Kidney epithelial cell (primary cell): ENCODE data around the gene RHBDF2. TPM values are rescaled to one million over a fixed set of nuclear protein-coding genes. Genes with fewer than 3 reads are reported as not detected.
"Not testable (repeated sequence)": the region's sequence is repeated elsewhere in the genome, so short reads cannot be mapped to it uniquely, and the experiment has no call there.

Experiments
- DNase-seq: peaks from one replicate; pipeline ENCODE4 v3.0.0-alpha.2; 2010; ENCODE audit warnings: low read depth
- H3K27me3 ChIP-seq: 2 replicates; pipeline ENCODE4 v1.6.0; 2011; ENCODE audit warnings: low read length; ENCODE audit not compliant: control insufficient read depth, insufficient read depth
- H3K36me3 ChIP-seq: 2 replicates; pipeline ENCODE4 v1.5.1; 2011; ENCODE audit warnings: low read length; ENCODE audit not compliant: control insufficient read depth, insufficient read depth
- H3K4me3 ChIP-seq: 2 replicates; pipeline ENCODE4 v1.5.1; 2011; ENCODE audit warnings: low read depth, mild to moderate bottlenecking, control low read depth, low read length
- total RNA-seq: library from RNA; depleted of rRNA; stranded (reverse); fragments of >200 nt; gene quantifications from 2 replicates; pipeline ENCODE4 v1.2.3, GENCODE V29; 2015
- TF ChIP-seq, protein P1 (sequence below): IDR thresholded peaks from 2 replicates; pipeline ENCODE4 v1.5.1; 2011; ENCODE audit warnings: mild to moderate bottlenecking, moderate library complexity, low read length, control low read depth, inconsistent platforms; ENCODE audit not compliant: insufficient read depth, poor library complexity, severe bottlenecking

Gene RHBDF2
- total RNA-seq, 1 donor from 2014 or later, result 101 TPM

- no peak for DNase-seq
- no peaks in the 10 kb centered on the region for H3K36me3 ChIP-seq
- H3K4me3 ChIP-seq, result no peak overlapping the region
- H3K27me3 ChIP-seq, result no peaks in the 10 kb centered on the region
- TF ChIP-seq, protein P1, sequence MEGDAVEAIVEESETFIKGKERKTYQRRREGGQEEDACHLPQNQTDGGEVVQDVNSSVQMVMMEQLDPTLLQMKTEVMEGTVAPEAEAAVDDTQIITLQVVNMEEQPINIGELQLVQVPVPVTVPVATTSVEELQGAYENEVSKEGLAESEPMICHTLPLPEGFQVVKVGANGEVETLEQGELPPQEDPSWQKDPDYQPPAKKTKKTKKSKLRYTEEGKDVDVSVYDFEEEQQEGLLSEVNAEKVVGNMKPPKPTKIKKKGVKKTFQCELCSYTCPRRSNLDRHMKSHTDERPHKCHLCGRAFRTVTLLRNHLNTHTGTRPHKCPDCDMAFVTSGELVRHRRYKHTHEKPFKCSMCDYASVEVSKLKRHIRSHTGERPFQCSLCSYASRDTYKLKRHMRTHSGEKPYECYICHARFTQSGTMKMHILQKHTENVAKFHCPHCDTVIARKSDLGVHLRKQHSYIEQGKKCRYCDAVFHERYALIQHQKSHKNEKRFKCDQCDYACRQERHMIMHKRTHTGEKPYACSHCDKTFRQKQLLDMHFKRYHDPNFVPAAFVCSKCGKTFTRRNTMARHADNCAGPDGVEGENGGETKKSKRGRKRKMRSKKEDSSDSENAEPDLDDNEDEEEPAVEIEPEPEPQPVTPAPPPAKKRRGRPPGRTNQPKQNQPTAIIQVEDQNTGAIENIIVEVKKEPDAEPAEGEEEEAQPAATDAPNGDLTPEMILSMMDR, result no peak
Measured at GRCh38 chr17:76528156-76528527, 26.9 kb upstream of the RHBDF2 start.

- TF ChIP-seq, protein P1, result peak; percentile 22
- Histone ChIP-seq H3K27me3 (no peaks in the 10 kb centered on the region), H3K36me3 (no peaks in the 10 kb centered on the region), H3K4me3 (no peak overlapping the region)
- peak; percentile 78 for DNase-seq
Measured at GRCh38 chr17:76527430-76528111, 26.3 kb upstream of the RHBDF2 start.

- H3K27me3 ChIP-seq, DNase-seq, H3K4me3 ChIP-seq, H3K36me3 ChIP-seq: not testable (repeated sequence)
Measured at GRCh38 chr17:76527016-76527415, 25.8 kb upstream of the RHBDF2 start.

DNA sequence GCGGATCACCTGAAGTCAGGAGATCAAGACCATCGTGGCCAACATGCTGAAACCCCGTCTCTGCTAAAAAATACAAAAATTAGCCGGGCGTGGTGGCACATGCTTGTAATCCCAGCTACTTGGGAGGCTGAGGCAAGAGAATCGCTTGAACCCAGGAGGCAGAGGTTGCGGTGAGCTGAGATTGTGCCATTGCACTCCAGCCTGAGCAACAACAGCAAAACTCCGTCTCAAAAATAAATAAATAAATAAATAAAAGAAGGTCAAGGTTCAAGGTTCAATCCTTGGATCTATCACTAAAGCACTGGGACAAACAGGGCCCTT is 24.2 kb upstream of the RHBDF2 start:
- H3K4me3 ChIP-seq, H3K36me3 ChIP-seq, H3K27me3 ChIP-seq, DNase-seq: not testable (repeated sequence)

DNA sequence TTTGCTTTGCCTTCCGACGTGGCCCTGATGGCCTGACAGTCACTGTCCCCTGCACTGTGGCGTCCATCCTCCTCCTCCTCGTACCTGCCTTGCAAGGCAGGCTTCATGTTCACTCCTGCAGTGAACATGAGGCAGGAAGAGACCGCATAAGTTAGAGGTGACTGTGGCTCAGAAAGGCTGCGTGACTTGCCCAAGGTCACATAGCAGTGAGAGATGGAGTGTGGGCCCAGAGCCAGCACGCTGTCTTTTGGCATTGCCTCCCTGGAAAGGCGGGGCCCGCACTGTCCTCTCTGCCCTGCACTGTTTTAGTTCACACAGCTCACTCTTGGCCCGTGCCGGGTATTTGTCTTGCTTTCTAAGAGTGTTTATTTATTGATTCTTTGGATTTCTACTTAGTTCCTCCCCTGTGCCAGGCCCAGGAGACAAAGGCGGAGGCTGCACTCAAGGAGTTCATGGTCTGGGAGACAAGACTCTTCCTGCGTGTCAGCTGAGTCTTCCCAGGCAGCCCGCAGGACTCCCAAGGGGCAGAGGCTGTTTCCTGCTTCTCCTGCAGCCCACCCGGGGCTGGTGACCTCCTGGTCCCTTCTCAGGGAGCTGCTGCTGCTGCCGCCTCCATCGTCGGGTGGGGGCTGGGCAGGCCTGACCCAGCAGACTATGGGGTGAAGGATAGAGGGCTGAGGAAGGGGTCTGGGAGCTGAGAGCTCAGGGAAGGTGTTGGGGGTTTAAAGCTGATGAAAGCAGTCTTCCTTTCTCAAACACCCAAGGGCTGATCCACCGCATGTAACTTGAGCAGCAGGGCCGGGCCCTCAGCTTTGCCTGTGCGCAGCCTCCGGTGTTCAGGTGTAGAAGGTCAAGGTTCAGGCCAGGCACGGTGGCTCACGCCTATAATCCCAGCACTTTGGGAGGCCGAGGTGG is 23.6 kb upstream of the RHBDF2 start:
- H3K27me3 ChIP-seq, result no peaks in the 10 kb centered on the region
- H3K36me3 ChIP-seq, result no peaks in the 10 kb centered on the region
- DNase-seq, result no peak
- TF ChIP-seq, protein P1, result no peak
- no peak overlapping the region for H3K4me3 ChIP-seq

GRCh38 chr17:76523084-76524037 is 22.1 kb upstream of the RHBDF2 start:
- TF ChIP-seq, protein P1, result peak; percentile 100
- DNase-seq, result no peak
- Histone ChIP-seq H3K4me3 (no peak overlapping the region), H3K27me3 (no peaks in the 10 kb centered on the region), H3K36me3 (no peaks in the 10 kb centered on the region)

GRCh38 chr17:76521683-76522082 is 20.5 kb upstream of the RHBDF2 start:
- DNase-seq, H3K36me3 ChIP-seq, H3K4me3 ChIP-seq, H3K27me3 ChIP-seq: not testable (repeated sequence)
